ENCODE data around the gene PXDC1. TPM values are rescaled to one million over a fixed set of nuclear protein-coding genes. Genes with fewer than 3 reads are reported as not detected.
"Not testable (repeated sequence)": the region's sequence is repeated elsewhere in the genome, so short reads cannot be mapped to it uniquely, and the experiment has no call there.

PXDC1 gene
- total and polyA plus RNA-seq, 10 donors, result 17.7 to 51.5 (median 32.0) TPM

DNA sequence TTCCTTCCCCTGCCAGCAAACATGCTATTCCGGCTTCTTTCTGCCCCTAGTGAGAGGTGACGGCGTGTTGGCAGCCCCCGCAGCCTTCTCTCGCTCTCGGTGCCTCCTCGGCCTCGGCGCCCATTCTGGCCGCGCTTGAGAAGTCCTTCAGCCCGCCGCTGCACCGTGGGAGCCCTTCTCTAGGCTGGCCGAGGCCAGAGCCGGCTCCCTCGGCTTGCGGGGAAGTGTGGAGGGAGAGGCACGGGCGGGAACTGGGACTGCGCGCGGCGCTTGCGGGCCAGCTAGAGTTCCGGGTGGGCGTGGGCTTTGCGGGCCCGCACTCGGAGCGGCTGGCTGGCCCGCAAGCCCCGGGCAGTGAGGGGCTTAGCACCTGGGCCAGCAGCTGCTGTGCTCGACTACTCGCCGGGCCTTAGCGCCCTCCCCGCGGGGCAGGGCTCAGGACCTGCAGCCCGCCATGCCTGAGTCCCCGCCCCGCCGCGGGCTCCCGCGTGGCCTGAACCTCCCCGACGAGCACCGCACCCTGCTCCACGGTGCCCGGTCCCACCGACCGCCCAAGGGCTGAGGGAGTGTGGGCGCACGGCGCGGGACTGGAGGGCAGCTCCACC is 20.0 kb upstream of the PXDC1 start:
- H3K36me3 ChIP-seq, result no peaks in the 10 kb centered on the region
- no peaks in the 10 kb centered on the region for H3K27me3 ChIP-seq (replicated peaks in 1 of 7)
- peaks cover 0 to 4% (median 0%) of the 10 kb centered on the region in 8 donors for H3K9me3 ChIP-seq
- no peak for TF ChIP-seq POLR2AphosphoS5 (IDR thresholded peaks at IDR 0.05)
- no peak for TF ChIP-seq POLR2A (IDR thresholded peaks at IDR 0.05)
- TF ChIP-seq, protein P1, sequence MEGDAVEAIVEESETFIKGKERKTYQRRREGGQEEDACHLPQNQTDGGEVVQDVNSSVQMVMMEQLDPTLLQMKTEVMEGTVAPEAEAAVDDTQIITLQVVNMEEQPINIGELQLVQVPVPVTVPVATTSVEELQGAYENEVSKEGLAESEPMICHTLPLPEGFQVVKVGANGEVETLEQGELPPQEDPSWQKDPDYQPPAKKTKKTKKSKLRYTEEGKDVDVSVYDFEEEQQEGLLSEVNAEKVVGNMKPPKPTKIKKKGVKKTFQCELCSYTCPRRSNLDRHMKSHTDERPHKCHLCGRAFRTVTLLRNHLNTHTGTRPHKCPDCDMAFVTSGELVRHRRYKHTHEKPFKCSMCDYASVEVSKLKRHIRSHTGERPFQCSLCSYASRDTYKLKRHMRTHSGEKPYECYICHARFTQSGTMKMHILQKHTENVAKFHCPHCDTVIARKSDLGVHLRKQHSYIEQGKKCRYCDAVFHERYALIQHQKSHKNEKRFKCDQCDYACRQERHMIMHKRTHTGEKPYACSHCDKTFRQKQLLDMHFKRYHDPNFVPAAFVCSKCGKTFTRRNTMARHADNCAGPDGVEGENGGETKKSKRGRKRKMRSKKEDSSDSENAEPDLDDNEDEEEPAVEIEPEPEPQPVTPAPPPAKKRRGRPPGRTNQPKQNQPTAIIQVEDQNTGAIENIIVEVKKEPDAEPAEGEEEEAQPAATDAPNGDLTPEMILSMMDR (IDR thresholded peaks at IDR 0.05 in 8 of 11, conservative IDR thresholded peaks at IDR 0.05 in 3 of 11), result no peak
- H3K4me1 ChIP-seq, result peaks cover 0 to 33% (median 11%) of the 10 kb centered on the region in 6 donors
- intact Hi-C loops (cut with DNase I; ENCODE audit: low total_unique reads), result no loop called here
- 89 to 94% (median 92%) methylated on average over 50 to 57 of the region's 57 CpGs for WGBS, 5 donors
- no peak for DNase-seq
- H3K27ac ChIP-seq, result no peak overlapping the region
- no peak overlapping the region for H3K4me3 ChIP-seq

DNA sequence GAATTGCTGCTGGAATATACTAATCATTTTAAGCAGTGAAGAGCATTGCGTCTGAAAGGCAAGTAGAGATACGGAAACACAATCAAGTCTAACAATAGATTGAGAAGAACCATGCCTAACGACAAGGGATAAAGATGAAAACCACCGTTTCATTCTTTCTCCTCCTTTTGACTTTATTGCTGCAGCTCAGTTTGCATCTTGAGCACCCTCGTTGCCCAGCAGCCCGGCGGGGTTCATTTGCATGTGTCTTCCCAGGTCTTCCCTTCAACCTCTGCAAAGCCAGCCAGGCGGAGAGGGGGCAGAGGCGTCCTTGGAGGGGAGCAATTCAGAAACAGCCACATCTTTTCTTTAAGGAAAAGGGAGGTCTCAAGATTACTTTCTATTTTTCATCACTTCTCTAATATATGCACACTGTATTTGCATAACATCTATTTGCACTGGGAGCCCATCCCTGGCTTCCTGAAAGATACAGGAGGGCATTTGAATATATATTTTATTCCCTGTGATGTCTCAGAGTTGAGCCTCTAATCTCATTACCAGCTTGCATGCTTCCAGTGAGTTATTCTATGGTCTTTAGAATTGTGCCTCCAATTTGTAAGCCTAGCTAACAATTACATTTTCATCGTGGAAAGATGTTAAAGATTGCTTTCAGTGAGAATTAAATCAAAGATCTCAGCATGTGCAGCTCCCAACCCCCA is 18.7 kb upstream of the PXDC1 start:
- Histone ChIP-seq H3K9me3 (peaks cover 0 to 4% (median 0%) of the 10 kb centered on the region in 8 donors), H3K36me3 (no peaks in the 10 kb centered on the region), H3K4me1 (peaks cover 0 to 41% (median 17%) of the 10 kb centered on the region in 6 donors), H3K27ac (no peak overlapping the region), H3K27me3 (replicated peaks in 1 of 7) (no peaks in the 10 kb centered on the region), H3K4me3 (peak overlapping the region in 2 of 8 donors; percentile 1 to 32)
- intact Hi-C loops (cut with DNase I; ENCODE audit: low total_unique reads), result no loop called here
- no peak for DNase-seq
- TF ChIP-seq POLR2A (IDR thresholded peaks at IDR 0.05) (no peak), POLR2AphosphoS5 (IDR thresholded peaks at IDR 0.05) (no peak)
- TF ChIP-seq, protein P1 (IDR thresholded peaks at IDR 0.05 in 8 of 11, conservative IDR thresholded peaks at IDR 0.05 in 3 of 11), result no peak
- 66 to 74% (median 72%) methylated on average over 10 of the region's 10 CpGs for WGBS, 5 donors

- Histone ChIP-seq H3K27ac (no peak overlapping the region), H3K36me3 (no peaks in the 10 kb centered on the region), H3K9me3 (peaks cover 0 to 4% (median 0%) of the 10 kb centered on the region in 8 donors), H3K27me3 (replicated peaks in 1 of 7) (no peaks in the 10 kb centered on the region), H3K4me1 (peaks cover 0 to 45% (median 18%) of the 10 kb centered on the region in 6 donors), H3K4me3 (peak overlapping the region in 1 of 8 donors; percentile 32)
- intact Hi-C loops (cut with DNase I; ENCODE audit: low total_unique reads), result no loop called here
- 80 to 91% (median 83%) methylated on average over 6 of the region's 6 CpGs for WGBS, 5 donors
- TF ChIP-seq POLR2AphosphoS5 (IDR thresholded peaks at IDR 0.05), result no peak
- TF ChIP-seq, protein P1 (IDR thresholded peaks at IDR 0.05 in 8 of 11, conservative IDR thresholded peaks at IDR 0.05 in 3 of 11), result no peak
- no peak for TF ChIP-seq POLR2A (IDR thresholded peaks at IDR 0.05)
- no peak for DNase-seq
These were observed 18.1 kb upstream of the PXDC1 start for GRCh38 chr6:3769610-3770009.

DNA sequence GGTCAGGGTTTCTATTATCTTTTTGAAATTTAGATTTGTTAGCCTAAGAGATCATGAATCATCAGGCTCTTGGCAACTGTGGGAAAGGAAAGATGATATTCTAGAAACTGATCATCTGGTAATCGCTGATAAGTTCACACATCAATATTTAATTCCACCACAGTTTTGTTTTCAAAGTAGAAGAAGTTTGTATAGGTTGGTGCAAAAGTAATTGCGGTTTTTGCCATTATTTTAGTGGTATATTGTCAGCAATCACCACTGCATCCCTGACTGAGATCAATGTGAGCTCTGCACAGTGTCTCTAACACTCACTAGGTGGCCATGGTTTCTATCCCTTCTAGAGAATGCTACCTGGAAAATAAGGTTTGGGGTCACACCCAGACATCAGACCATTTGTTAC is 17.0 kb upstream of the PXDC1 start:
- H3K36me3 ChIP-seq, result no peaks in the 10 kb centered on the region
- WGBS, 5 donors, result 61 to 91% (median 82%) methylated on average over 2 of the region's 2 CpGs
- no peaks in the 10 kb centered on the region for H3K27me3 ChIP-seq (replicated peaks in 1 of 7)
- H3K4me1 ChIP-seq, result peaks cover 0 to 40% (median 18%) of the 10 kb centered on the region in 6 donors
- DNase-seq, result no peak
- no peak for TF ChIP-seq POLR2A (IDR thresholded peaks at IDR 0.05)
- TF ChIP-seq, protein P1 (IDR thresholded peaks at IDR 0.05 in 8 of 11, conservative IDR thresholded peaks at IDR 0.05 in 3 of 11), result no peak
- TF ChIP-seq POLR2AphosphoS5 (IDR thresholded peaks at IDR 0.05), result no peak
- no peak overlapping the region for H3K27ac ChIP-seq
- intact Hi-C loops (cut with DNase I; ENCODE audit: low total_unique reads), result no loop called here
- H3K9me3 ChIP-seq, result peaks cover 0 to 4% (median 0%) of the 10 kb centered on the region in 8 donors
- no peak overlapping the region for H3K4me3 ChIP-seq

GRCh38 chr6:3767483-3767882 is 16.0 kb upstream of the PXDC1 start:
- H3K4me3 ChIP-seq; intact Hi-C loops (cut with DNase I; ENCODE audit: low total_unique reads); DNase-seq; H3K9me3 ChIP-seq; H3K27ac ChIP-seq; H3K36me3 ChIP-seq; H3K27me3 ChIP-seq (replicated peaks in 1 of 7): not testable (repeated sequence)
- WGBS, 5 donors, result 75 to 87% (median 80%) methylated on average over 6 of the region's 6 CpGs
- peaks cover 0 to 40% (median 18%) of the 10 kb centered on the region in 6 donors for H3K4me1 ChIP-seq
